Measurements from ENCODE around the gene GRIP2. TPM values are rescaled to one million over a fixed set of nuclear protein-coding genes. Genes with fewer than 3 reads are reported as not detected.

GRIP2 gene
- total and polyA plus RNA-seq, 2 of the 4 experiments (the other 2 are of a cell fraction): 0.05 TPM; not detected in 1

GRCh38 chr3:14461006-14461747 is 79.0 kb downstream of the GRIP2 start (continued):
- TF ChIP-seq ELK1 (IDR thresholded peaks at IDR 0.05; ENCODE audit: borderline replicate concordance, low read depth, low read length): no peak

Data from IMR-90 (cell line).